ENCODE measurements around the gene DOCK2.

The DOCK2 gene

DNA sequence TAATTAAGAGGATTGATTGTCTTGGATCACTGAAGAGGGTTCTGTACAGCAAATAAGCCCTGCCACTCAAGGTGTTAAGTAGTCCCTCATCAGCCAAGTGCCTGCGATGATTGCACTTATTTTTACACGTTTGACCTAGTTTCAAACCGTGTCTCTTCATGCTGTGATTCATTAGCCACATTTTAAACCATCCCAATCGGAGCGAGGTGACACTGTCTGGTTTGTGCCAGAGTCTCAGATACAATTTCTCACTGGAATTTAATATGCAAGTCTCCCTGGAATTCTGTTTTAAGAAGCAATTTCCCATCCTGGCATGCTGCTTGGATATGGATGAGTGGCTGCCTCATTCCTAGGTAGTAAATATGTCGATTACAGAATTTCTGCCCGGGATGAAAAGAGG is 341.6 kb downstream of the DOCK2 start (continued):
- no peak for TF ChIP-seq ZNF76 (tag by site-specific recombination; IDR thresholded peaks at IDR 0.05; ENCODE audit: borderline replicate concordance, low read depth)

DNA sequence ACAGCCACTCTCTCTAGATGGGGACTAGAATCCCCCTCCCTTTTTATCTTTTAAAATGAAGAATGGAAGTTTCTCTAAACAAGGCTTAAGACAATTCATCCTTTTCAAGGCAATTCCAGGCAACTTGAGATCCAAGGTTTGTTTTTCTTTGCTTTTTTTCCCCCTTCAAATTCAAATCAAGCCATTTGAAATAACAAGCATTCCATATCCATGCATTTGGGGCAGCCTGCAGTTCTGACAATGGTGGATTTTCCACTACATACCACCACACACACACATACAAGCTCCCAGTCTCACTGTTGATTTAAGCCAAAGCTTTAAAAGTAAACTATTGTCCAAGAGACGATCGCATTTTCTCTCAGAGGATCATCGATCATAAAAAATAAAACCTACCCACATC is 342.8 kb downstream of the DOCK2 start:
- TF ChIP-seq MZF1 (tag by site-specific recombination; IDR thresholded peaks at IDR 0.05; ENCODE audit: borderline replicate concordance) (no peak), ZNF239 (tag by site-specific recombination; IDR thresholded peaks at IDR 0.05) (no peak)
- no peak overlapping the region for H3K27ac ChIP-seq (ENCODE audit: extremely low read depth, low read depth, low read length)
- H3K9me3 ChIP-seq (ENCODE audit: control insufficient read depth, insufficient read depth, low read depth, low read length) = no peaks in the 10 kb centered on the region
- no peaks in the 10 kb centered on the region for H3K36me3 ChIP-seq (ENCODE audit: control insufficient read depth in 2 of 2, insufficient read depth in 1 of 2, low read length in 2 of 2)
- POLR2A ChIA-PET = no interaction called here
- H3K4me3 ChIP-seq (ENCODE audit: low read depth, low read length) = peak overlapping the region; percentile 13; the same call in 1 of the 2 replicates
- H3K4me1 ChIP-seq (ENCODE audit: control insufficient read depth, insufficient read depth, low read length) = no peaks in the 10 kb centered on the region
- CTCF ChIA-PET = interaction anchor here (0.6 to 3.8 kb wide), 70 partner anchors 9 to 1262 kb away, joined by 3 to 59 read pairs (median 4); no protein-coding TSS in a partner anchor

DNA sequence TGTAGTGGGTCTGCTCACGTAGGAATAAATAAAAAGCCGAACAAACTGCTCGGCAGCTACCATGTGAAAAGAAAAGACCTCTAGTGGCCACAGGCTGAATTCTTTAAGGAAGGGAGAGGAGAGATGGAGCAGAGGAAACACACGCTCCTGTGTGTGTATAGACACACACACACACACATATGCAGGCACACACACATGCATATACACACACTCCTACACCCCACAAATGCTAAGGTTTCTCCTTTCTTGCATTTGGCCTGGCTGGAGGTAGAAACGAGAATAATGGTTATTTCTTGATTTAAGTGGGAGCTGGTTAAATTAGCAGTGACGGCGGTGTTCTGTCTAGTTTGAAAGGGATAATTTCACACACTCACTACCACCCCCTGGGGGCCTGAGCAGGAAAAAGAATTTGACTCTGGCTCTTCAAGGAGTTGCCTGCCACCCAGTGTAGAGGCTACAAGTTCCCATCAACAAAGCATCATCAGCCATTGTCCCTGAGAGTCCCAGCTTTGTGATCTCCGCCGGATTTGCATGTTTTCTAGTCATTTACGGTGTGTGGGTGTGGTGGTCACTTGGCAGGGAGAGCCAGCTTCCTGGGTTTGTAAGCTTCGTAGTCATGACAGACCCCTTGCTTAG is 343.5 kb downstream of the DOCK2 start, which contains the start of gene INSYN2B:
TSS of gene INSYN2B (minus strand) at position 78 of the 636 bp plus-strand sequence. CDS start 96,597 bp downstream, outside the sequence.
- no peaks in the 10 kb centered on the region for H3K36me3 ChIP-seq (ENCODE audit: control insufficient read depth in 2 of 2, insufficient read depth in 1 of 2, low read length in 2 of 2)
- H3K4me1 ChIP-seq (ENCODE audit: control insufficient read depth, insufficient read depth, low read length) = no peaks in the 10 kb centered on the region
- peak within 1 kb of the TSS; percentile 27 for H3K4me3 ChIP-seq (ENCODE audit: low read depth, low read length)
- POLR2A ChIA-PET = no interaction called here
- CTCF ChIA-PET = interaction anchor here (0.6 to 3.8 kb wide), 84 partner anchors 8 to 1263 kb away, joined by 3 to 59 read pairs (median 4); no protein-coding TSS in a partner anchor
- H3K9me3 ChIP-seq (ENCODE audit: control insufficient read depth, insufficient read depth, low read depth, low read length) = no peaks in the 10 kb centered on the region
- H3K27ac ChIP-seq (ENCODE audit: extremely low read depth, low read depth, low read length) = no peak within 1 kb of the TSS
- TF ChIP-seq ZNF521 (tag by site-specific recombination; IDR thresholded peaks at IDR 0.05) (no peak), ZNF175 (tag by site-specific recombination; IDR thresholded peaks at IDR 0.05) (no peak), ZNF560 (tag by site-specific recombination; IDR thresholded peaks at IDR 0.05; ENCODE audit: borderline replicate concordance) (no peak), ZFP69B (tag by site-specific recombination; IDR thresholded peaks at IDR 0.05) (no peak), ZBTB1 (tag by site-specific recombination; IDR thresholded peaks at IDR 0.05) (no peak), ZIC2 (tag by site-specific recombination; IDR thresholded peaks at IDR 0.05) (no peak), SCRT1 (tag by site-specific recombination; IDR thresholded peaks at IDR 0.05; ENCODE audit: borderline replicate concordance) (no peak), ZNF24 (tag by site-specific recombination; IDR thresholded peaks at IDR 0.05) (no peak), ZNF555 (tag by site-specific recombination; conservative IDR thresholded peaks at IDR 0.05) (no peak), SETDB1 (IDR thresholded peaks at IDR 0.05; ENCODE audit: insufficient read length, low read length) (no peak), ZNF138 (tag by site-specific recombination; IDR thresholded peaks at IDR 0.05; ENCODE audit: borderline replicate concordance) (no peak), ZNF48 (tag by site-specific recombination; IDR thresholded peaks at IDR 0.05) (no peak), ZNF707 (tag by site-specific recombination; IDR thresholded peaks at IDR 0.05) (no peak), ZNF341 (tag by site-specific recombination; IDR thresholded peaks at IDR 0.05; ENCODE audit: low read depth) (peak; percentile 75), ZNF292 (tag by site-specific recombination; IDR thresholded peaks at IDR 0.05; ENCODE audit: borderline replicate concordance, low read depth) (no peak), ZNF514 (tag by site-specific recombination; IDR thresholded peaks at IDR 0.05) (no peak), HOXA7 (CRISPR knock-in tag; IDR thresholded peaks at IDR 0.05; ENCODE audit: borderline replicate concordance) (no peak), ZNF510 (tag by site-specific recombination; IDR thresholded peaks at IDR 0.05; ENCODE audit: insufficient replicate concordance) (no peak), ZNF19 (tag by site-specific recombination; IDR thresholded peaks at IDR 0.05; ENCODE audit: low read depth) (no peak)
- TF ChIP-seq, protein P1, sequence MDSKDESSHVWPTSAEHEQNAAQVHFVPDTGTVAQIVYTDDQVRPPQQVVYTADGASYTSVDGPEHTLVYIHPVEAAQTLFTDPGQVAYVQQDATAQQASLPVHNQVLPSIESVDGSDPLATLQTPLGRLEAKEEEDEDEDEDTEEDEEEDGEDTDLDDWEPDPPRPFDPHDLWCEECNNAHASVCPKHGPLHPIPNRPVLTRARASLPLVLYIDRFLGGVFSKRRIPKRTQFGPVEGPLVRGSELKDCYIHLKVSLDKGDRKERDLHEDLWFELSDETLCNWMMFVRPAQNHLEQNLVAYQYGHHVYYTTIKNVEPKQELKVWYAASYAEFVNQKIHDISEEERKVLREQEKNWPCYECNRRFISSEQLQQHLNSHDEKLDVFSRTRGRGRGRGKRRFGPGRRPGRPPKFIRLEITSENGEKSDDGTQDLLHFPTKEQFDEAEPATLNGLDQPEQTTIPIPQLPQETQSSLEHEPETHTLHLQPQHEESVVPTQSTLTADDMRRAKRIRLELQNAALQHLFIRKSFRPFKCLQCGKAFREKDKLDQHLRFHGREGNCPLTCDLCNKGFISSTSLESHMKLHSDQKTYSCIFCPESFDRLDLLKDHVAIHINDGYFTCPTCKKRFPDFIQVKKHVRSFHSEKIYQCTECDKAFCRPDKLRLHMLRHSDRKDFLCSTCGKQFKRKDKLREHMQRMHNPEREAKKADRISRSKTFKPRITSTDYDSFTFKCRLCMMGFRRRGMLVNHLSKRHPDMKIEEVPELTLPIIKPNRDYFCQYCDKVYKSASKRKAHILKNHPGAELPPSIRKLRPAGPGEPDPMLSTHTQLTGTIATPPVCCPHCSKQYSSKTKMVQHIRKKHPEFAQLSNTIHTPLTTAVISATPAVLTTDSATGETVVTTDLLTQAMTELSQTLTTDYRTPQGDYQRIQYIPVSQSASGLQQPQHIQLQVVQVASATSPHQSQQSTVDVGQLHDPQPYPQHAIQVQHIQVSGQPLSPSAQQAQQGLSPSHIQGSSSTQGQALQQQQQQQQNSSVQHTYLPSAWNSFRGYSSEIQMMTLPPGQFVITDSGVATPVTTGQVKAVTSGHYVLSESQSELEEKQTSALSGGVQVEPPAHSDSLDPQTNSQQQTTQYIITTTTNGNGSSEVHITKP (tag by site-specific recombination; IDR thresholded peaks at IDR 0.05) = peak; percentile 71
- TF ChIP-seq, protein P2, sequence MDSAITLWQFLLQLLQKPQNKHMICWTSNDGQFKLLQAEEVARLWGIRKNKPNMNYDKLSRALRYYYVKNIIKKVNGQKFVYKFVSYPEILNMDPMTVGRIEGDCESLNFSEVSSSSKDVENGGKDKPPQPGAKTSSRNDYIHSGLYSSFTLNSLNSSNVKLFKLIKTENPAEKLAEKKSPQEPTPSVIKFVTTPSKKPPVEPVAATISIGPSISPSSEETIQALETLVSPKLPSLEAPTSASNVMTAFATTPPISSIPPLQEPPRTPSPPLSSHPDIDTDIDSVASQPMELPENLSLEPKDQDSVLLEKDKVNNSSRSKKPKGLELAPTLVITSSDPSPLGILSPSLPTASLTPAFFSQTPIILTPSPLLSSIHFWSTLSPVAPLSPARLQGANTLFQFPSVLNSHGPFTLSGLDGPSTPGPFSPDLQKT (IDR thresholded peaks at IDR 0.05; ENCODE audit: borderline replicate concordance, low read depth, low read length) = no peak
- TF ChIP-seq, protein P3, sequence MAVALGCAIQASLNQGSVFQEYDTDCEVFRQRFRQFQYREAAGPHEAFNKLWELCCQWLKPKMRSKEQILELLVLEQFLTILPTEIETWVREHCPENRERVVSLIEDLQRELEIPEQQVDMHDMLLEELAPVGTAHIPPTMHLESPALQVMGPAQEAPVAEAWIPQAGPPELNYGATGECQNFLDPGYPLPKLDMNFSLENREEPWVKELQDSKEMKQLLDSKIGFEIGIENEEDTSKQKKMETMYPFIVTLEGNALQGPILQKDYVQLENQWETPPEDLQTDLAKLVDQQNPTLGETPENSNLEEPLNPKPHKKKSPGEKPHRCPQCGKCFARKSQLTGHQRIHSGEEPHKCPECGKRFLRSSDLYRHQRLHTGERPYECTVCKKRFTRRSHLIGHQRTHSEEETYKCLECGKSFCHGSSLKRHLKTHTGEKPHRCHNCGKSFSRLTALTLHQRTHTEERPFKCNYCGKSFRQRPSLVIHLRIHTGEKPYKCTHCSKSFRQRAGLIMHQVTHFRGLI (tag by site-specific recombination; IDR thresholded peaks at IDR 0.05) = no peak
- TF ChIP-seq, protein P4, sequence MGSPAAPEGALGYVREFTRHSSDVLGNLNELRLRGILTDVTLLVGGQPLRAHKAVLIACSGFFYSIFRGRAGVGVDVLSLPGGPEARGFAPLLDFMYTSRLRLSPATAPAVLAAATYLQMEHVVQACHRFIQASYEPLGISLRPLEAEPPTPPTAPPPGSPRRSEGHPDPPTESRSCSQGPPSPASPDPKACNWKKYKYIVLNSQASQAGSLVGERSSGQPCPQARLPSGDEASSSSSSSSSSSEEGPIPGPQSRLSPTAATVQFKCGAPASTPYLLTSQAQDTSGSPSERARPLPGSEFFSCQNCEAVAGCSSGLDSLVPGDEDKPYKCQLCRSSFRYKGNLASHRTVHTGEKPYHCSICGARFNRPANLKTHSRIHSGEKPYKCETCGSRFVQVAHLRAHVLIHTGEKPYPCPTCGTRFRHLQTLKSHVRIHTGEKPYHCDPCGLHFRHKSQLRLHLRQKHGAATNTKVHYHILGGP (tag by site-specific recombination; IDR thresholded peaks at IDR 0.05) = no peak

Data from HEK293 (cell line).